ENCODE measurements around the gene MYO9A.

MYO9A gene

DNA sequence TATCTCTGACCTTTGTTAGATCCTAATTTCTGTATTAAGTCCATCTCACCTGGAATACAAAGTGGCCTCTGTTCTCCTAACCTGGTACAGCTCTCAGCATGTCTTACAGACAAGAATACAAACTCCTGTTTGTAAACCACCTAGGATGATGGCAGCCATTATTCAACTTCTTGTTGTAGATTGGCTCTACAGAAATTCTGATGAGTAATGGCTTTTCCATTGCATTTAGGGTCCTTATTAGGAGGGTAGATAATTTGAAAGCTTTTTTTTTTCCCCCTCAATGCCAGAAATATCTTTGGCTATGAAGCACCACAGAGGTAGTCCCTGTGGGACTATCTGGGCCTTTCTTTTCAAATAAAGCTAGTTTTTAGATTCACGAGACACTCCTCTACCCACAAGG, 297.8 kb downstream of the MYO9A start (continued):
- TF ChIP-seq MZF1 (tag by site-specific recombination; IDR thresholded peaks at IDR 0.05; ENCODE audit: borderline replicate concordance) (no peak), ZNF10 (tag by site-specific recombination; IDR thresholded peaks at IDR 0.05) (no peak), TCF7L2 (IDR thresholded peaks at IDR 0.05; ENCODE audit: borderline replicate concordance, low read depth, low read length) (no peak), SALL2 (tag by site-specific recombination; IDR thresholded peaks at IDR 0.05; ENCODE audit: borderline replicate concordance) (no peak), GLI4 (tag by site-specific recombination; IDR thresholded peaks at IDR 0.05) (no peak), ZNF354C (tag by site-specific recombination; IDR thresholded peaks at IDR 0.05; ENCODE audit: borderline replicate concordance, low read depth) (no peak), KLF9 (tag by site-specific recombination; IDR thresholded peaks at IDR 0.05; ENCODE audit: low read depth) (no peak), HOXA7 (CRISPR knock-in tag; IDR thresholded peaks at IDR 0.05; ENCODE audit: borderline replicate concordance) (no peak)
- TF ChIP-seq, protein P1, sequence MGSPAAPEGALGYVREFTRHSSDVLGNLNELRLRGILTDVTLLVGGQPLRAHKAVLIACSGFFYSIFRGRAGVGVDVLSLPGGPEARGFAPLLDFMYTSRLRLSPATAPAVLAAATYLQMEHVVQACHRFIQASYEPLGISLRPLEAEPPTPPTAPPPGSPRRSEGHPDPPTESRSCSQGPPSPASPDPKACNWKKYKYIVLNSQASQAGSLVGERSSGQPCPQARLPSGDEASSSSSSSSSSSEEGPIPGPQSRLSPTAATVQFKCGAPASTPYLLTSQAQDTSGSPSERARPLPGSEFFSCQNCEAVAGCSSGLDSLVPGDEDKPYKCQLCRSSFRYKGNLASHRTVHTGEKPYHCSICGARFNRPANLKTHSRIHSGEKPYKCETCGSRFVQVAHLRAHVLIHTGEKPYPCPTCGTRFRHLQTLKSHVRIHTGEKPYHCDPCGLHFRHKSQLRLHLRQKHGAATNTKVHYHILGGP (tag by site-specific recombination; IDR thresholded peaks at IDR 0.05), result no peak
- TF ChIP-seq, protein P2, sequence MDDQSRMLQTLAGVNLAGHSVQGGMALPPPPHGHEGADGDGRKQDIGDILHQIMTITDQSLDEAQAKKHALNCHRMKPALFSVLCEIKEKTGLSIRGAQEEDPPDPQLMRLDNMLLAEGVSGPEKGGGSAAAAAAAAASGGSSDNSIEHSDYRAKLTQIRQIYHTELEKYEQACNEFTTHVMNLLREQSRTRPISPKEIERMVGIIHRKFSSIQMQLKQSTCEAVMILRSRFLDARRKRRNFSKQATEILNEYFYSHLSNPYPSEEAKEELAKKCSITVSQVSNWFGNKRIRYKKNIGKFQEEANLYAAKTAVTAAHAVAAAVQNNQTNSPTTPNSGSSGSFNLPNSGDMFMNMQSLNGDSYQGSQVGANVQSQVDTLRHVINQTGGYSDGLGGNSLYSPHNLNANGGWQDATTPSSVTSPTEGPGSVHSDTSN (CRISPR knock-in tag; IDR thresholded peaks at IDR 0.05), result no peak

DNA sequence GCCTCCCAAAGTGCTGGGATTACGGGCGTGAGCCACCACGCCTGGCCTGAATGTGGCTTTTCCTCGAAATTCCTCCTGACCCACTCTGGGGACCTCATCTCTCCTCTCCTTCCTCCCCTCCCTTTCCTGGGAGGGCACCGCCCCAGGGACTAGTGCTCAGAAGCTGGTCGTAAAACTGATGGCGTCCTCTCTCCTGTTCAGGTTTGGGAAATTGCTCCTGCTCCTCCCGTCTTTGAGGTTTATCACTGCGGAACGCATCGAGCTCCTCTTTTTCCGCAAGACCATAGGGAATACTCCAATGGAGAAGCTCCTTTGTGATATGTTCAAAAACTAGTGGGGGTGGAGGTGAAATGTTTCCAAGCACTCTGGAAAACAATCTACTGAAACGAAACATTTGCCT, 300.6 kb downstream of the MYO9A start:
- POLR2A ChIA-PET, result no interaction called here

More for the DNA sequence above, 300.6 kb downstream of the MYO9A start:
- Histone ChIP-seq H3K4me1 (ENCODE audit: control insufficient read depth, insufficient read depth, low read length) (no peaks in the 10 kb centered on the region), H3K4me3 (ENCODE audit: low read depth, low read length) (no peak overlapping the region), H3K27ac (ENCODE audit: extremely low read depth, low read depth, low read length) (no peak overlapping the region), H3K9me3 (ENCODE audit: control insufficient read depth, insufficient read depth, low read depth, low read length) (peaks cover 5% of the 10 kb centered on the region), H3K36me3 (ENCODE audit: control insufficient read depth in 2 of 2, insufficient read depth in 1 of 2, low read length in 2 of 2) (peaks cover 0 to 7% of the 10 kb centered on the region in 2 experiments; a peak in 2 of 3 replicates)
- TF ChIP-seq ZNF707 (tag by site-specific recombination; IDR thresholded peaks at IDR 0.05) (no peak), ZFP3 (tag by site-specific recombination; IDR thresholded peaks at IDR 0.05; ENCODE audit: low read depth) (no peak), ZNF558 (tag by site-specific recombination; IDR thresholded peaks at IDR 0.05) (no peak), ZNF548 (tag by site-specific recombination; IDR thresholded peaks at IDR 0.05) (no peak), EGR2 (tag by site-specific recombination; IDR thresholded peaks at IDR 0.05; ENCODE audit: low read depth) (no peak), ZNF521 (tag by site-specific recombination; IDR thresholded peaks at IDR 0.05) (no peak), YY1 (tag by site-specific recombination; IDR thresholded peaks at IDR 0.05) (no peak)
- TF ChIP-seq, protein P3, sequence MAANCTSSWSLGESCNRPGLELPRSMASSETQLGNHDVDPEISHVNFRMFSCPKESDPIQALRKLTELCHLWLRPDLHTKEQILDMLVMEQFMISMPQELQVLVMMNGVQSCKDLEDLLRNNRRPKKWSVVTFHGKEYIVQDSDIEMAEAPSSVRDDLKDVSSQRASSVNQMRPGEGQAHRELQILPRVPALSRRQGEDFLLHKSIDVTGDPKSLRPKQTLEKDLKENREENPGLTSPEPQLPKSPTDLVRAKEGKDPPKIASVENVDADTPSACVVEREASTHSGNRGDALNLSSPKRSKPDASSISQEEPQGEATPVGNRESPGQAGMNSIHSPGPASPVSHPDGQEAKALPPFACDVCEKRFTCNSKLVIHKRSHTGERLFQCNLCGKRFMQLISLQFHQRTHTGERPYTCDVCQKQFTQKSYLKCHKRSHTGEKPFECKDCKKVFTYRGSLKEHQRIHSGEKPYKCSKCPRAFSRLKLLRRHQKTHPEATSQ (tag by site-specific recombination; IDR thresholded peaks at IDR 0.05), result no peak
- TF ChIP-seq, protein P4, sequence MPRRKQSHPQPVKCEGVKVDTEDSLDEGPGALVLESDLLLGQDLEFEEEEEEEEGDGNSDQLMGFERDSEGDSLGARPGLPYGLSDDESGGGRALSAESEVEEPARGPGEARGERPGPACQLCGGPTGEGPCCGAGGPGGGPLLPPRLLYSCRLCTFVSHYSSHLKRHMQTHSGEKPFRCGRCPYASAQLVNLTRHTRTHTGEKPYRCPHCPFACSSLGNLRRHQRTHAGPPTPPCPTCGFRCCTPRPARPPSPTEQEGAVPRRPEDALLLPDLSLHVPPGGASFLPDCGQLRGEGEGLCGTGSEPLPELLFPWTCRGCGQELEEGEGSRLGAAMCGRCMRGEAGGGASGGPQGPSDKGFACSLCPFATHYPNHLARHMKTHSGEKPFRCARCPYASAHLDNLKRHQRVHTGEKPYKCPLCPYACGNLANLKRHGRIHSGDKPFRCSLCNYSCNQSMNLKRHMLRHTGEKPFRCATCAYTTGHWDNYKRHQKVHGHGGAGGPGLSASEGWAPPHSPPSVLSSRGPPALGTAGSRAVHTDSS (tag by site-specific recombination; IDR thresholded peaks at IDR 0.05), result no peak
- TF ChIP-seq, protein P2 (CRISPR knock-in tag; IDR thresholded peaks at IDR 0.05), result no peak
- TF ChIP-seq, protein P5, sequence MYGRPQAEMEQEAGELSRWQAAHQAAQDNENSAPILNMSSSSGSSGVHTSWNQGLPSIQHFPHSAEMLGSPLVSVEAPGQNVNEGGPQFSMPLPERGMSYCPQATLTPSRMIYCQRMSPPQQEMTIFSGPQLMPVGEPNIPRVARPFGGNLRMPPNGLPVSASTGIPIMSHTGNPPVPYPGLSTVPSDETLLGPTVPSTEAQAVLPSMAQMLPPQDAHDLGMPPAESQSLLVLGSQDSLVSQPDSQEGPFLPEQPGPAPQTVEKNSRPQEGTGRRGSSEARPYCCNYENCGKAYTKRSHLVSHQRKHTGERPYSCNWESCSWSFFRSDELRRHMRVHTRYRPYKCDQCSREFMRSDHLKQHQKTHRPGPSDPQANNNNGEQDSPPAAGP (tag by site-specific recombination; IDR thresholded peaks at IDR 0.05), result no peak
- CTCF ChIA-PET, result no interaction called here
